ENCODE results near the gene INPP5D.

The INPP5D gene

GRCh38 chr2:233208382-233209116 is 148.4 kb downstream of the INPP5D start:
- no peak for DNase-seq (ENCODE audit: low read depth, low spot score)

- DNase-seq (ENCODE audit: low read depth, low spot score): no peak
Measured at GRCh38 chr2:233209117-233209532, 149.0 kb downstream of the INPP5D start.

GRCh38 chr2:233209533-233210171 is 149.5 kb downstream of the INPP5D start:
- peak; percentile 38 for DNase-seq (ENCODE audit: low read depth, low spot score)

- no peak for DNase-seq (ENCODE audit: low read depth, low spot score)
Measured at GRCh38 chr2:233210281-233210680, 150.1 kb downstream of the INPP5D start.

GRCh38 chr2:233210843-233211547 is 150.9 kb downstream of the INPP5D start:
- DNase-seq (ENCODE audit: low read depth, low spot score): no peak

GRCh38 chr2:233211548-233211895 is 151.4 kb downstream of the INPP5D start:
- no peak for DNase-seq (ENCODE audit: low read depth, low spot score)

GRCh38 chr2:233213011-233213410 is 152.9 kb downstream of the INPP5D start:
- no peak for DNase-seq (ENCODE audit: low read depth, low spot score)

GRCh38 chr2:233213975-233214374 is 153.8 kb downstream of the INPP5D start:
- DNase-seq (ENCODE audit: low read depth, low spot score): no peak

GRCh38 chr2:233217892-233218377 is 157.8 kb downstream of the INPP5D start:
- no peak for DNase-seq (ENCODE audit: low read depth, low spot score)

- no peak for DNase-seq (ENCODE audit: low read depth, low spot score)
Measured at GRCh38 chr2:233218836-233219235, 158.7 kb downstream of the INPP5D start.

- no peak for DNase-seq (ENCODE audit: low read depth, low spot score)
Measured at GRCh38 chr2:233219848-233220247, 159.7 kb downstream of the INPP5D start.

GRCh38 chr2:233221378-233222063 is 161.4 kb downstream of the INPP5D start:
- DNase-seq (ENCODE audit: low read depth, low spot score): no peak

- DNase-seq (ENCODE audit: low read depth, low spot score): no peak
Measured at GRCh38 chr2:233223059-233223894, 163.1 kb downstream of the INPP5D start.

- DNase-seq (ENCODE audit: low read depth, low spot score): no peak
Measured at GRCh38 chr2:233225230-233226068, 165.3 kb downstream of the INPP5D start.

- no peak for DNase-seq (ENCODE audit: low read depth, low spot score)
Measured at GRCh38 chr2:233226511-233227031, 166.4 kb downstream of the INPP5D start.

GRCh38 chr2:233227346-233227978 is 167.3 kb downstream of the INPP5D start:
- DNase-seq (ENCODE audit: low read depth, low spot score): no peak

GRCh38 chr2:233228376-233228775 is 168.2 kb downstream of the INPP5D start:
- DNase-seq (ENCODE audit: low read depth, low spot score): no peak

- DNase-seq (ENCODE audit: low read depth, low spot score): no peak
Measured at GRCh38 chr2:233233618-233234230, 173.6 kb downstream of the INPP5D start.

GRCh38 chr2:233234264-233234663 is 174.1 kb downstream of the INPP5D start:
- no peak for DNase-seq (ENCODE audit: low read depth, low spot score)
